Thyroid gland (tissue), 4 donors: Measurements from ENCODE around the gene SORCS2.

Experiments
- CTCF ChIP-seq, 6 experiments: fragments of 200-600 bp in 3 of 6; fragments of 450-650 bp in 3 of 6; sonication (generic) in 3 of 6; IDR thresholded peaks; one replicate each; pipeline ENCODE4 v1.5.1; 2016 to 2019; ENCODE audit warnings: antibody characterized with exemption in 6 of 6, mild to moderate bottlenecking in 2 of 6, inconsistent platforms in 1 of 6, moderate library complexity in 1 of 6
- POLR2A ChIP-seq, 2 donors: fragments of 450-650 bp; IDR thresholded peaks; one replicate each; pipeline ENCODE4 v1.6.1; 2017; ENCODE audit warnings: antibody characterized with exemption in 2 of 2, mild to moderate bottlenecking in 2 of 2, moderate library complexity in 1 of 2

GRCh38 chr4:7584606-7585159 lies 392.3 kb downstream of the SORCS2 start:
- TF ChIP-seq CTCF (IDR thresholded peaks at IDR 0.05) (no peak), POLR2A (IDR thresholded peaks at IDR 0.05) (no peak)
